ENCODE measurements around the gene CMTR2.
A peak's percentile ranks its signal among the peaks of the same experiment; 100 is the strongest.
"Not testable (repeated sequence)": the region's sequence is repeated elsewhere in the genome, so short reads cannot be mapped to it uniquely, and the experiment has no call there.

CMTR2 gene, protein sequence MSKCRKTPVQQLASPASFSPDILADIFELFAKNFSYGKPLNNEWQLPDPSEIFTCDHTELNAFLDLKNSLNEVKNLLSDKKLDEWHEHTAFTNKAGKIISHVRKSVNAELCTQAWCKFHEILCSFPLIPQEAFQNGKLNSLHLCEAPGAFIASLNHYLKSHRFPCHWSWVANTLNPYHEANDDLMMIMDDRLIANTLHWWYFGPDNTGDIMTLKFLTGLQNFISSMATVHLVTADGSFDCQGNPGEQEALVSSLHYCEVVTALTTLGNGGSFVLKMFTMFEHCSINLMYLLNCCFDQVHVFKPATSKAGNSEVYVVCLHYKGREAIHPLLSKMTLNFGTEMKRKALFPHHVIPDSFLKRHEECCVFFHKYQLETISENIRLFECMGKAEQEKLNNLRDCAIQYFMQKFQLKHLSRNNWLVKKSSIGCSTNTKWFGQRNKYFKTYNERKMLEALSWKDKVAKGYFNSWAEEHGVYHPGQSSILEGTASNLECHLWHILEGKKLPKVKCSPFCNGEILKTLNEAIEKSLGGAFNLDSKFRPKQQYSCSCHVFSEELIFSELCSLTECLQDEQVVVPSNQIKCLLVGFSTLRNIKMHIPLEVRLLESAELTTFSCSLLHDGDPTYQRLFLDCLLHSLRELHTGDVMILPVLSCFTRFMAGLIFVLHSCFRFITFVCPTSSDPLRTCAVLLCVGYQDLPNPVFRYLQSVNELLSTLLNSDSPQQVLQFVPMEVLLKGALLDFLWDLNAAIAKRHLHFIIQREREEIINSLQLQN

DNA sequence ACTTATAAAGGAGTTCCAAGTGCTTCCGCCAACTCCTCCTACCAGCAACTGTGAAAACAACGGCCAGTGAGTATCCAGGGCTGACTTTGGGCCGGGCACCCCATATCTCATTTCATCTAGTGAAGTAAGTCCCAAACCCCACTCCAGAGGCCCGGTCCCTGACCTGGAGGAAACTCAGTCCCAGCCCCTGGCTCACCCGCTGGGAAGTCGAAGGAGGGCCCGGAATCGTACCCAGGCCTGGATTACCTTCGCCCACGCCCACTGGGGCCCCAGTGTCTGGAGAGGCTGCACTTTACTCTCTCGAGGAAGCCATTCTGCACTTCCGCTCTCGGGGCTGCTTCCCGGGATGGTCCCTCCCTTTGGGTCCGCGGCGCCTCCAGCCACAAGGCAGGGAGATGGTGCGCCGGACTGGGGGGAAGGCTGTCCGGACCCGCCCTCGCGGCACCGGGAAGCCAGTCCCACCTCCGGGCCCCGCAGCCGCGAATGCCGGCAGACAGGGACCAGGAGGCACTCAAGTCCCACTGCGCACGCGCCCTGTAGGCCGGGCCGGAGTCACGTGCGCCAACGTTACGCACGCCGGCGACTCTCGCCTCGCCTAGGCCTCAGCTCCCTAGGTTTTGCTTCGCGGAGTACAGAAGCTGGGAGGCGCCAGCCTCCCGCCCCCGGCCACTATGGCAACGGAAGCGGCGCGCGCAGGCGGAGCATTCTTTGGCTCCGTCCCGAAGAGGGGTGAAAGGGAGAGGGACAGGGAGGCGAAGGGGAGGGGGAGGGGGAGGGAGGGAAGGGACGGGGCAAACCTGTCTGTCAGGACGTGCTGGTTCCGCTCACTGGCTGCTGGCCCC lies at the start of gene CMTR2:
Gene CMTR2, minus strand, starts transcription at position 513 of the 842 bp plus-strand sequence. CDS start 3,482 bp downstream, outside the sequence.
- DNase-seq (ENCODE audit: low spot score): peak; percentile 97

DNA sequence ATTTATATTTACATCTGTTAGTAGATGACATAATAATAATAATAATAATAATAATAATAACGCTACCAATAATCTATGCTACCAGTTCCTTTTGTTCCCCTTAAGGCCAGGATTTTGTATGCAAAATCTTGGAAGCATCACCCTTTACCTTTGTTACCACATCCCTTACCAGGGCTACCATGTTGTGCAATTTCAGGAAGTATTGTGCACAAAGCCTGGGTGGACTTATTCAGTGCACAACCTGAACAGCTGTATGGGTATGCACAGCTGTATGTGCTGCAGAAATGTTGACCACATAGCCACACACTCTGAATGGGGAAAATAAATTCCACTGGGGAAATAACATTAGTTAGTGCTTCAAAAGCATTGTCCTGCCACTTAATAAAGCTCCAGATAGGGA lies 49.4 kb upstream of the CMTR2 start:
- no peak for DNase-seq (ENCODE audit: low spot score)

DNA sequence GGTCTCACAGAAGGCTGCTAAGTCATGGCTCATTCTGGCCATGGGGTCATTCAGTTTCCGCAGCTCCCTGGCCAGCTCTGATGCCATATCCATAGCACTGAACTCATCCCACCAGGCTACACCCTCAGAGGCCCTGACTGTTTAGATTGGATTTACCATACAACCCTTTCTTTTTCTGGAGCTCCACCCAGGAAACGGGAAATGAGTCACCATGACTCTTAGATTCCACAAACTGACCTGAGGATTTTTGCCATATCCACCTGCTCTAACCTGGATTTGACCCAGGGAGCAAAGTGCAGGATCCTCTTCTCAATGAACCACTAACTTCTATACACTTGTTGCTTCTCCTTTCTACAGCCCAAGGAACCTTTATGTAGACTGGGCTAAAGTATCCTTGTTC lies 49.0 kb upstream of the CMTR2 start:
- no peak for DNase-seq (ENCODE audit: low spot score)

DNA sequence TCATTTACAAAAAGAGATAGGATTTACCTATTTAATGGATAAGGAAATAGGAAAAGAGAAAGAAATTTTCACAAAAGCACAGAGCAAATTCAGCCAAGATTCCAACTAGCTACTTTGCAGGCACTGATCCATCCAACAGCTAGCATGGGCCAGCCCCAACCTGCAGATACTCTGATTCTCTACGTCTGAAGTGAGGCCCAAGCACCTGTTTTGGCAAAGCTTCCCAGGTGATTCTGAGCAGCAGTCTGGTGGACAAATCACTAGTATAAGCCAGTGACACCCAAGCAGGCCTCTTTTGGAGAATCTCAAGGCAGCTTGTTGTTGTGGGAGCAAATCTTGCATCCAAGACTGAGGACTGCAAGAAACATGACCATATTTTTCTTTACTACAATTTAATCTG lies 48.4 kb upstream of the CMTR2 start:
- no peak for DNase-seq (ENCODE audit: low spot score)

DNA sequence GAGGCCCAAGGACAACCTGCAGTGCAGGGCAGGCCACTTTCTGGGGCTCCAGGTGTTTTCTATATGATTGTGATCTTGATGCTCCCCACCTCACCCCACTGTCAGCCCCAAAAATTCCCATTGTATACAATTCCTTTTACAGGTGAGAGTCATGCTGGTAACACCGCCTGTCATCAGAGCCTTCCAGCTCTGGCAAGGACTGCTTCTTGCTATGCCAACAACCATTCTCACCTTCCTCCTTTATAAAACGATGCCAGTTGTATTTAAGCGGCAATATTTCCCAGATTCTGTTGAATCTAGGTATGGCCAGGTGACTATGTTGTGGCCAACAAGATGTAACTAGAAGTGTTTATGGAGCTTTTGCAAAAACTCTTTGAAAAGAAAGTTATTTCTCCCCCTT lies 38.9 kb upstream of the CMTR2 start:
- DNase-seq (ENCODE audit: low spot score): no peak

DNA sequence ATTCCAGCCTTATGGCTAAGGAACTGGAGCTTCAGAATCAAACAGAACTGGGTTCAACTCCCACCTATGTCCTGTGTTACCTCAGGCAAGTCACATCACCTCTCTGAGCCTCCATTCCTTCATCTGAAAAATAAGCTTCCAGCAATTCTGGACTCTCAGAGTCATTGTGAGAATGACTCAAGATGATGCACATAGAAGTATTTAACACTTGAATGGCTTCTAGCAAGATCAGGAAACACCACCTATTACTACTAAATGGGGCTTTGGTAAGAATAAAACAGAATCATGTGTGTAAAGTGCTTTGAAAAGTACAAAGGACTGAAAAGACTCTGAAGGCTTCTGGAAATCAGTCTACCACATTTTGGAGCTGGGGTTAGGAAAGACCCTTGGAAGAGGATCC lies 38.5 kb upstream of the CMTR2 start:
- DNase-seq (ENCODE audit: low spot score): no peak

DNA sequence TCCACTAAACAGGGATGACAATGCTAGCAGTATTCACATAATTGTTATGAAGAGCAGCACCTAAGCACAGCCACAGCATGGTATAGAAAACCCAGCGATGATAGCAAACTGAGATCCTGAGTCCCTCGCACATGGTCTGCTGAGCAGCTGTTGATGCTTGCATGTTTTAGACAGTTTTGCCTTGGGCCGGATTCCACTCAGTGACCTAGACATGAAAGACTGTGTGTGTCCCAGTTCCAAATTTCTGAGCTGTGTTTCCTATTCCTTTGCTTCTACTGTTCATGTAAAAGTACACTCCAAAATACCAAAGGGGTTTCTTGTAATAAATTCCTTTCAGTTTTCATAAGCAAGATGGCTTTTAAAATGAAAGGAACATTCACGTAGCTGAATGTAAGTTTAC lies 30.8 kb upstream of the CMTR2 start:
- no peak for DNase-seq (ENCODE audit: low spot score)

DNA sequence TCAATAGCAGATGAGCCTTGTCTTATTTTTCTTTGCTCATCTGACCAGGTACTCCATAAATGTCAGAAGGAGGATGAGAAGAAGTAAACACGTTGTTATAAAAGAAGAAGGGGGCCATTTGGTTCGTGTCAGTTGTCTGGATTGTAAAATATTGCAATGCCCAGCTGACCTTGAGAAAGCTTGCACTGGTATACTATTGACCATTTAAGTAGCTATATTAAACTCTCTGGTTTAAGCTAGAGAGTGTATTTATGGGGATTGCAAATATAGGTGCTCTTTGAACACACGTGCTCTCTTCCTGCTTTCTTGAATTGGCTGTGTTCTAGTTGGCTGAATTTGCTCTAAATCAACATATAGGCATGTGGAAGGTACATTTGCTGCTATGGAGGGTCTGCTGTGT lies 26.1 kb upstream of the CMTR2 start:
- DNase-seq (ENCODE audit: low spot score): no peak

DNA sequence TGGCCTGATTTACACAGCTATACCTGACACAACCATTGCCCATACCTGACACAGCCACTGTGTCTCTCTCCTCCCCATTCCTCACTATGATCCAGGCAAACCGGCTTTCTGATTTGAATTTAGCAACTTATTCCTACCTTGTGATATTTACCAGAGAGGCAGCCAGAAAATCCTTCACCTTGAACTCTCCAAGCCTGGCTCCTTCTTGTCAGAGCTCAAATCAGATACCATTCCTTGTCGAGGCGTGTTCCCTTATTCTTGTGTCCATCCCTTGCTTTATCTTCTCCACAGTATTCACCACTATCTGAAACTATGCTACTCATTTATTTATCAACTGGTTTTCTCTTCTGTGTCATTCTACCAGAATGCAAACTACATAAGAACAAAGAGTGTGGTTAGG lies 24.4 kb upstream of the CMTR2 start:
- DNase-seq (ENCODE audit: low spot score): not testable (repeated sequence)

DNA sequence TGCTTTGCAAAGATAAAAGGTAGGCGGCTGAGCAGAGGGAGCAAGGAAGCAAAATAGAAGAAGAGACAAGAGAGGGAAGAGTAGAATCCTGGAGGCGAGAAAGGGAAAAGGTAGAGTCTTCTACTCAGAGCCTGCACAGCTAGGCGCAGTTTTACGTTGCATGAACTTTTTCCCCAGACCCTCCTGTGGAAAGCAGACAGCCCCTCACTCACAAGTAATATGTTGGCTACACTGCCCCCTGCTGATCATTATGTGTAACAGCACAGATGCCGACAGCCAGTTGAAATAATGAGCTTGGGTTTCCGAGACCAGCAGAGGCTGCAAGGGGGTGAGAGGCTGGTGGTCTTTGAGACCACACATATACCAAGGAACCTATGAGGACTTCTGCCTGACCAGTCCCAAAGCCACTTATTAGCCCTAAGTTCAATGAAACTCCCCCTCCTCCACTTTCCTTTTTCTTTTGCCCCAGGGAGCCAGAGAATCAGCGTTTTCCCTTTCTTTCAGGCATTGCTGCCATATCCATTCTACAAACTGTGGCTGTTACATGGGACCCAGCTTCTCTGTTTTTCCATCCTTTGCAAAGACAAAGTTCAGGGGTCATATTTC lies 22.5 kb upstream of the CMTR2 start:
- DNase-seq (ENCODE audit: low spot score): peak; percentile 68

DNA sequence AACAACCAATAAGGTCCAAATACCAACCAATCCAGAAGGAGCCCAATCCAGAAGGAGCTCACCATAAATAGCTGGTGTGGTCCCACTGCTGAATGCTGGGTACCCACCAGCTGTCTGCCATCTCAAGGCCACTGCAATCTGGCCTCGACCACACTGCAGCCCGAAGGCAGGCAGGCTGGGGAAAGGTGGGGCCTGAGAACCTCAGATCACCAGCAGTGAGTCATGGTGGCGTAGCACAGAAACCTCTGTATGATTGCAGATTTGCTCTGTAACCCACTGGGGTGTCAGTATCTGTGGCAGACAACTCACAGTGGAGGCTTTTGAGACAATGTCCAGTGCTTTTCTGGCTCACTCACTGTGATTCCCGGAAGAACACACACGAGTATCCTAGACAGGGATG lies 14.7 kb upstream of the CMTR2 start:
- no peak for DNase-seq (ENCODE audit: low spot score)

DNA sequence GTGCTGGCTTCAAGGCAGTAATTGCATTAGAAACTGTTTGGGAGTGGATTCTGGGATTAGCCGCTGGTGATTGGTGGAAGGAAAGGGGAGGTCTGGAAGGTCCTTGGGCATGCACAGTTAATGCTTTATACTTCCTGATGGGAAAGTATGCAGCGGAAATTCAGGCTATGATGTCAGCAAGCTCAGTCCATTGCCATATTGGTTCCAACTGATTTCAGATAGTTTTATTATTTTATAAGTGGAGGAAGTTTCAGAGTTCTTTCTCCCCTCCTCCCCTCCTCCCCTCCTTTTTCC lies 8.1 kb upstream of the CMTR2 start:
- no peak for DNase-seq (ENCODE audit: low spot score)

DNA sequence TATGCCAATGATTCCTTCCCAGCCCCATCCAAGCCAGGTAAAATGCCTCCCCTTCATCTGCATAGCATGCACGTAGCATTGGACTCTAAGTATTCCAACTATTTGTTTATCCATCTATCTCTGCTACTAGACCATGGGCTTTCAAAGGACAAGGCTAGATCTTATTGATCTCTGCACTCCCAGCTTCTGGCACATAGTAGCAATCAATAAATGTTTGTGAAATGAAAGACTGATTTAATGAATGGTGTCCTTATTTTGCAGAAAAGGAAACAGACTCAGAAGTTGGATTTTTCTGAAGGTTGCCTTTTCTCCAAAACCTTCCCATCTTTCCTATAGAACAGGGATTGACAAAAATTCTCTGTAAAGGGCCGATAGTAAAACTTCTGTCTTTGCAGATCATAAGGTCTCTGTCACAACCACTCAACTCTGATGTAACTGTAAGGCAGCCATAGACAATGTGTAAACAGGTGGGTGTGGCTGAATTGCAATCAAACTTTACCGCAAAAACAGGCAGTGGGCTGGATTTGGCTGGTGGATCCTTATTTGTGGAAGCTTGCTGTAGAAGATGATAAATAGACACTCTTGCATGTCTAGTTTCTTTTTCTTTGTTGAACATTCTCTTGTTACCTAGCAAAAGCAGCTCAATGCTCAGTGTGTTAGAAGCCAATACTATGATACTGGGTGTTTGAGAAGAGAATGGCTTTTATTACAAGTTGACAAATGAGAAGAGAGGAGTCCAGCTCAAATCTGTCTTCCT lies 7.6 kb upstream of the CMTR2 start:
- DNase-seq (ENCODE audit: low spot score): no peak

DNA sequence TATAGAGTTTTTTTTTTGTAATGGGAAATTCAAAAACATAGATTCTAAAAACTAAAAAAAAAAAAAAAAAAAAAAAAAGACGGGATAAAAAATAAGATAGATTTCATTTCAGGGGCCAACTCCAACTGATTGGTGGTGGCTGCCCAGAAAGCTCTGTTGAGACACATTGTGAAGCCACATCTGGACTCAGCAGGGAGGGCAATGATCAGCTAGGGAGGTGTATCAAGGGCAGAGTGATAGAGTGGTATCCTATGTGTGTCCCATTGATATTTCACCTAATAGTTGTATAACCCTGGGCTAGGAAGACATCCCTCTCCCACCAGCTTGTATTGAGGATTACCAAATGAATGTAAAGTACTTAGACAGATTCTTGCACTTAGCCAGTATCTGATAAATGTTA lies 6.7 kb upstream of the CMTR2 start:
- no peak for DNase-seq (ENCODE audit: low spot score)

DNA sequence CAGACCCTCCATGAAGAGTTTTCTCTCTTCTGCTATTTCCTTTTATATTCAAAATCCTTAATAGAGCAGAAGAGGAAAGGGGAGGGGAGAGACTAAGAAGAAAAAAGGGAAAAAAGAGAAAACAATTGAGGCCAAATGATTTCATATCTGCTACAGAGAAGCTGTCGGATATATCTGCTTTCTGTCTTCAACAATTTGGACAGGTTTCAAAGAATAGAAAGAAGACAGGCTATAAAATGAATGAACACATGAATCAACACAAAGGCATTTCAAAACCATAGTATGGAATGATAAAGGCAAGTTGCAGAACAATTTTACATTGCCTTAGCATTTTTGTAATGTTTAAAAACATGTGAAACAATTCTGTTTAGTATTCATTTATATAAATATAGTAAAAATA lies 4.7 kb upstream of the CMTR2 start:
- DNase-seq (ENCODE audit: low spot score): no peak

DNA sequence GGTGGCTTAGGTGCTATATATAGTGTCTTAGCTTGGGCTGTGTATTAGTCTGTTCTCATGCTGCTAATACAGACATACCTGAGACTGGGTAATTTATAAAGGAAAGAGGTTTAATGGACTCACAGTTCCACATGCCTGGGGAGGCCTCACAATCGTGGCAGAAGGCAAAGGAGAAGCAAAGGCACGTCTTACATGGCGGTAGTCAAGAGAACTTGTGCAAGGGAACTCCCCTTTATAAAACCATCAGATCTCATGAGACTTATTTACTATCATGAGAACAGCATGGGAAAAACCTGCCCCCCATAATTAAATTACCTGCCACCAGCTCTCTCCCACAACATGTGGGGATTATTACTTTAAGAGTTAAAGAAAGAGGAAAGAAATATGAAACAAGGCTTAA lies 2.9 kb upstream of the CMTR2 start:
- DNase-seq (ENCODE audit: low spot score): not testable (repeated sequence)

DNA sequence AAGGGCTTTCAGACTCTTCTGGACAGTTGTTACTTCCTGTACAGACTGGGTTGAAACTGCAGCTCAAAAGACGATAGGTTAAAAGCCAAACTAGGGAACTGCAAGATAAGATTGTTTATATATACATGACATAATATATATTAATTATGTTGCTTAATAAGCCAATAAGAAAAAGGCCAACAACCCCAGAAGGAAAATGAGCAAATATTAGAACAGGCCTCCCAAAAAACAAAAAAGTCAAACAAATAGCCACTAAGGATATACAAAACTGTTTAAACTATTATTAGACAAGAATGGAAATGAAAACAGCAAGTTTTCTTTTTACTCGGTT lies 495 bp upstream of the CMTR2 start:
- no peak for DNase-seq (ENCODE audit: low spot score)

DNA sequence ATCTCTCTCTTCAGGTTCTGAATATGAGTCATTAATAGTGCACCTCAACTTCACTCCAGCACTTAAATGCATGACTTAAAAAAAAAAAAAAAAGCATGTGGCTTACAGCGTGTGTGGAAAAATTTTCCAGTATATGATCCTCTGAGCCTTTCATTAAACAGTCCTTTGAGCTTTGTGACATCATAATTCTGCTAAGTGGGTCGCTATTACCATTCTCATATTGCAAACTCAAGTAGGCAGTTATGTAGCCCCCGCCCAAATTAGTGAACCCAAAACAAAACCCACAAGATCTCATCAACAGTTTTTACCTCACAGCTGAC lies 672 bp downstream of the CMTR2 start:
- DNase-seq (ENCODE audit: low spot score): no peak

DNA sequence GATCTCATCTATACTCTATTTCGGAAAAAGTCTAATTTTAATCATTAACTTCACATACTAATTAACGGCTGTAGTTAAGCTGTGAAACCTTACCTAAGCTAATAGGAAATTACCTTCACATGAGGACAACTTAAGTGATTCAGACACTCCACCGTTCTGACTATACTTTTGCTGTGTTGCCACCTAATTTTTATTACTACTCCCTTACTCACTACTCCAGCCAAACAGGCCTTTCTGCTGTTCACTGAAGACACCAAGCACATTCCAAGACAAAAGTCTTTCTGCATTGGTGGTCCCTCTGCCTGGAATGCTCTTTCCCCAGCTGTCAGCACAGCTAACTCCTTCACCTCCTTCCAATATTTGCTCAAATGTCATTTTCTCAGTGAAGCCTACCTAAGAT lies 1.3 kb downstream of the CMTR2 start:
- no peak for DNase-seq (ENCODE audit: low spot score)

DNA sequence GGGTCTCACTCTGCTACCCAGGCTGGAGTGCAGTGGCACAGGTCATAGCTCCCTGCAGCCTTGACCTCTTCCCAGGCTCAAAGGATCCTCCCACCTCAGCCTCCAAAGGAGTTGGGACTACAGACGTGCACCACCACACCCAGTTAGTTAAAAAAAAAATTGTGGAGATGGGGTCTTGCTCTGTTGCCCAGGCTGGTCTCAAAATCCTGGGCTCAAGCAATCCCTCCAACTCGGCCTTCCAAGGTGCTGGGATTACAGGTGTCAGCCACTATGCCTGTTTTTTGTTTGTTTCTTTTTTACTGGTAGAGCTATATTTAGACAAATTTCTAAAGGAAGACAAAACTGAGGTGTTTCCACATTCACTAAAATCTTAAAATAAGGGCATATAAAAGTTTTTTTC lies 1.7 kb downstream of the CMTR2 start:
- no peak for DNase-seq (ENCODE audit: low spot score)

DNA sequence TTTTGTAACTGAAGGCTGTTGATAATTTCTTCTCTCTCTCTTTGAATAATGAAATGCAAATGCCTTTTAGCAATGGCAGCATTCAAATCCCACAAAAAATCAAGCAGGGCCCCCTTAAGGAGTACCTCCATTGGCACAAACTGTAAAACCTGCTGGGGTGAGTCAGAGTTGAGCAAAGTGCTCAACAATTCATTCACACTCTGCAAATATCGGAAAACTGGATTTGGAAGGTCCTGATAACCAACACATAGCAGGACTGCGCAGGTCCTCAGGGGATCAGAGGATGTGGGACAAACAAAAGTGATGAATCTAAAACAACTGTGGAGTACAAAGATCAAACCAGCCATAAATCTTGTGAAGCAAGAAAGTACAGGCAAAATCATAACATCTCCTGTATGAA lies 5.6 kb downstream of the CMTR2 start:
- DNase-seq (ENCODE audit: low spot score): no peak

DNA sequence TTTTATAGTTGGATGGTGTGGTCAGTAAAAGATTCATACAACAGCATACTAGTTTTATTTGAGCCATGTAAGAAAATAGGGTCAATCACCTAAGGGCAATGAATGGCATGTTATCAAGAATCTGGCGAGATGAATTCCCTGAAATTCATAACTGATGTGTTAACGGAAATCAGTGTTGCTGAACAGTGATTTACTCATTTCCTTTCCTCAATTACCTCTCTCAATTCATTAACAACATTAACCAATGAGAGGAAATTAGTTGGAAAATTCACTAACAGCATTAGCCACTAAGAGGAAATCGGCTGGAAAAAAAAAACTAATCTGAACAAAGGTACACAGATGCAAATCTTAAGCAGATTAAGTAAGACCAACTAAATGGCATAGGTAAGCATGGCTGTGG lies 6.3 kb downstream of the CMTR2 start:
- no peak for DNase-seq (ENCODE audit: low spot score)
